ENCODE measurements around the gene GLRX. TPM values are rescaled to one million over a fixed set of nuclear protein-coding genes. Genes with fewer than 3 reads are reported as not detected.
A peak's percentile ranks its signal among the peaks of the same experiment; 100 is the strongest.
"Not testable (repeated sequence)": the region's sequence is repeated elsewhere in the genome, so short reads cannot be mapped to it uniquely, and the experiment has no call there.

GLRX gene
- total RNA-seq, 4 donors from 2014 or later: 30.9 to 151 (median 80.0) TPM

GRCh38 chr5:95857185-95857945, 34.8 kb upstream of the GLRX start:
- Histone ChIP-seq H3K36me3 (no peaks in the 10 kb centered on the region), H3K27ac (peak overlapping the region; percentile 87), H3K9me3 (no peaks in the 10 kb centered on the region), H3K4me3 (no peak overlapping the region), H3K27me3 (no peaks in the 10 kb centered on the region), H3K4me1 (peaks cover 47% of the 10 kb centered on the region)
- TF ChIP-seq POLR2AphosphoS5 (IDR thresholded peaks at IDR 0.05) (peak in 1 of 3 donors; percentile 59), EP300 (IDR thresholded peaks at IDR 0.05) (peak; percentile 68), POLR2A (IDR thresholded peaks at IDR 0.05) (no peak)
- TF ChIP-seq, protein P1, sequence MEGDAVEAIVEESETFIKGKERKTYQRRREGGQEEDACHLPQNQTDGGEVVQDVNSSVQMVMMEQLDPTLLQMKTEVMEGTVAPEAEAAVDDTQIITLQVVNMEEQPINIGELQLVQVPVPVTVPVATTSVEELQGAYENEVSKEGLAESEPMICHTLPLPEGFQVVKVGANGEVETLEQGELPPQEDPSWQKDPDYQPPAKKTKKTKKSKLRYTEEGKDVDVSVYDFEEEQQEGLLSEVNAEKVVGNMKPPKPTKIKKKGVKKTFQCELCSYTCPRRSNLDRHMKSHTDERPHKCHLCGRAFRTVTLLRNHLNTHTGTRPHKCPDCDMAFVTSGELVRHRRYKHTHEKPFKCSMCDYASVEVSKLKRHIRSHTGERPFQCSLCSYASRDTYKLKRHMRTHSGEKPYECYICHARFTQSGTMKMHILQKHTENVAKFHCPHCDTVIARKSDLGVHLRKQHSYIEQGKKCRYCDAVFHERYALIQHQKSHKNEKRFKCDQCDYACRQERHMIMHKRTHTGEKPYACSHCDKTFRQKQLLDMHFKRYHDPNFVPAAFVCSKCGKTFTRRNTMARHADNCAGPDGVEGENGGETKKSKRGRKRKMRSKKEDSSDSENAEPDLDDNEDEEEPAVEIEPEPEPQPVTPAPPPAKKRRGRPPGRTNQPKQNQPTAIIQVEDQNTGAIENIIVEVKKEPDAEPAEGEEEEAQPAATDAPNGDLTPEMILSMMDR (IDR thresholded peaks at IDR 0.05): no peak
- WGBS: 84% methylated on average over 12 of the region's 12 CpGs
- DNase-seq (ENCODE audit: low spot score in 2 of 2): peak; percentile 81 to 90

GRCh38 chr5:95856501-95856981, 34.0 kb upstream of the GLRX start:
- Histone ChIP-seq H3K4me1 (peaks cover 39% of the 10 kb centered on the region), H3K4me3 (no peak overlapping the region), H3K36me3 (no peaks in the 10 kb centered on the region), H3K27ac (peak overlapping the region; percentile 35), H3K9me3 (no peaks in the 10 kb centered on the region), H3K27me3 (no peaks in the 10 kb centered on the region)
- TF ChIP-seq EP300 (IDR thresholded peaks at IDR 0.05) (no peak), POLR2A (IDR thresholded peaks at IDR 0.05) (no peak), POLR2AphosphoS5 (IDR thresholded peaks at IDR 0.05) (no peak)
- TF ChIP-seq, protein P1 (IDR thresholded peaks at IDR 0.05): no peak
- DNase-seq (ENCODE audit: low spot score in 2 of 2): no peak
- 79% methylated on average over 7 of the region's 7 CpGs for WGBS

GRCh38 chr5:95853490-95853889, 31.0 kb upstream of the GLRX start:
- no peak for TF ChIP-seq EP300 (IDR thresholded peaks at IDR 0.05)
- no peak for TF ChIP-seq POLR2AphosphoS5 (IDR thresholded peaks at IDR 0.05)
- TF ChIP-seq POLR2A (IDR thresholded peaks at IDR 0.05): no peak
- TF ChIP-seq, protein P1 (IDR thresholded peaks at IDR 0.05): no peak
- Histone ChIP-seq H3K36me3 (no peaks in the 10 kb centered on the region), H3K27ac (no peak overlapping the region), H3K4me1 (peaks cover 13% of the 10 kb centered on the region), H3K27me3 (no peaks in the 10 kb centered on the region), H3K4me3 (no peak overlapping the region), H3K9me3 (no peaks in the 10 kb centered on the region)
- DNase-seq (ENCODE audit: low spot score in 2 of 2): no peak
- WGBS: 83% methylated on average over 3 of the region's 3 CpGs

GRCh38 chr5:95852567-95852966, 30.0 kb upstream of the GLRX start:
- no peak for DNase-seq (ENCODE audit: low spot score in 2 of 2)
- TF ChIP-seq EP300 (IDR thresholded peaks at IDR 0.05) (no peak), POLR2AphosphoS5 (IDR thresholded peaks at IDR 0.05) (no peak), POLR2A (IDR thresholded peaks at IDR 0.05) (no peak)
- TF ChIP-seq, protein P1 (IDR thresholded peaks at IDR 0.05): no peak
- H3K4me3 ChIP-seq: no peak overlapping the region
- no peak overlapping the region for H3K27ac ChIP-seq
- H3K4me1 ChIP-seq: peaks cover 3% of the 10 kb centered on the region
- 91% methylated on average over 5 of the region's 5 CpGs for WGBS
- H3K9me3 ChIP-seq: no peaks in the 10 kb centered on the region
- no peaks in the 10 kb centered on the region for H3K27me3 ChIP-seq
- no peaks in the 10 kb centered on the region for H3K36me3 ChIP-seq

GRCh38 chr5:95851141-95851540, 28.6 kb upstream of the GLRX start:
- WGBS: 98% methylated on average over 10 of the region's 34 CpGs
- H3K9me3 ChIP-seq; H3K4me1 ChIP-seq; H3K27me3 ChIP-seq; H3K27ac ChIP-seq; H3K4me3 ChIP-seq; H3K36me3 ChIP-seq; DNase-seq (ENCODE audit: low spot score in 2 of 2): not testable (repeated sequence)

Measured in suprapubic skin (tissue), 4 donors.